Ammon's horn (tissue), 1 donor: ENCODE data around the gene TMEM145.

Experiments
- DNase-seq: peaks from one replicate; pipeline ENCODE4 v3.0.0-alpha.2; 2016; ENCODE audit warnings: low spot score

TMEM145 gene

GRCh38 chr19:42277821-42278451 is 35.2 kb upstream of the TMEM145 start:
- peak; percentile 10 for DNase-seq

- DNase-seq: peak; percentile 7
Measured at GRCh38 chr19:42278452-42279154, 34.5 kb upstream of the TMEM145 start.

- no peak for DNase-seq
Measured at GRCh38 chr19:42279155-42279901, 33.8 kb upstream of the TMEM145 start.

- peak; percentile 97 for DNase-seq
Measured at GRCh38 chr19:42279902-42280814, 33.0 kb upstream of the TMEM145 start.

- peak; percentile 66 for DNase-seq
Measured at GRCh38 chr19:42280815-42281145, 32.3 kb upstream of the TMEM145 start.

DNA sequence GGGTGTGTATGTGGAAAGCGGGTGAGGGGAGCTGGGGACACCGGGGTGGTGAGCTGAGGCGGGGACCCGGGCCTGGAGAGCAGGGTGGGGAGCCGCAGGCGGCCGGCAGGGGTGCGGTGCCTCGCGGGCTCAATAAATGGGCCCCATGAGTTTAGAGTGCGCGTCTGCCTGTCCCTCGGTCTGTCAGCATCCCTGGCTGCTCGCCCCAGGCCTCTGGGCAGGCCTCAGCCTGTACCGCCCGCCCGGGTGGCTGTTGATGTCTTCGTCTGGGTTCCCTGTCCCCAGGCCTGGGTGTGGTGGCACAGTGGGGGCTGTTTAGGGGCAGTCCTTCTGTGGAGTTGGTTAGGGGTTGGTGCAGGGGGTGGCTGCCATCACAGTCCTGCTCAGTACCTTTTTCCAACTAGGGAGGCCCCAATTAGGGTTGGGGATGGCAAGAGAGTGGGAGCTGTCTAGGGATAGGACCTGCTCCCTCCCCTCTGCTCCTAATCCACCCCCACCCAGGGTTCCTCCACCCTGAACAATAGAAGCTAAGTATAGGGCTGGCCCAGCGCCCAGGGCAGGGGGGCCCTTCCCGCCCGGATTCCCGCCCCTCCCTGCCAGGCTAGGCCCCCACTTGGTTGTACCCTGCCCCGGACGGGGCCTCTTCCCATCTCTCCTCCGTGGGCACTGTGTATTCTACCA is 31.8 kb upstream of the TMEM145 start:
- peak; percentile 78 for DNase-seq

GRCh38 chr19:42281827-42282762 is 31.0 kb upstream of the TMEM145 start:
- peak; percentile 18 for DNase-seq

- no peak for DNase-seq
Measured at GRCh38 chr19:42282819-42283187, 30.3 kb upstream of the TMEM145 start.

DNA sequence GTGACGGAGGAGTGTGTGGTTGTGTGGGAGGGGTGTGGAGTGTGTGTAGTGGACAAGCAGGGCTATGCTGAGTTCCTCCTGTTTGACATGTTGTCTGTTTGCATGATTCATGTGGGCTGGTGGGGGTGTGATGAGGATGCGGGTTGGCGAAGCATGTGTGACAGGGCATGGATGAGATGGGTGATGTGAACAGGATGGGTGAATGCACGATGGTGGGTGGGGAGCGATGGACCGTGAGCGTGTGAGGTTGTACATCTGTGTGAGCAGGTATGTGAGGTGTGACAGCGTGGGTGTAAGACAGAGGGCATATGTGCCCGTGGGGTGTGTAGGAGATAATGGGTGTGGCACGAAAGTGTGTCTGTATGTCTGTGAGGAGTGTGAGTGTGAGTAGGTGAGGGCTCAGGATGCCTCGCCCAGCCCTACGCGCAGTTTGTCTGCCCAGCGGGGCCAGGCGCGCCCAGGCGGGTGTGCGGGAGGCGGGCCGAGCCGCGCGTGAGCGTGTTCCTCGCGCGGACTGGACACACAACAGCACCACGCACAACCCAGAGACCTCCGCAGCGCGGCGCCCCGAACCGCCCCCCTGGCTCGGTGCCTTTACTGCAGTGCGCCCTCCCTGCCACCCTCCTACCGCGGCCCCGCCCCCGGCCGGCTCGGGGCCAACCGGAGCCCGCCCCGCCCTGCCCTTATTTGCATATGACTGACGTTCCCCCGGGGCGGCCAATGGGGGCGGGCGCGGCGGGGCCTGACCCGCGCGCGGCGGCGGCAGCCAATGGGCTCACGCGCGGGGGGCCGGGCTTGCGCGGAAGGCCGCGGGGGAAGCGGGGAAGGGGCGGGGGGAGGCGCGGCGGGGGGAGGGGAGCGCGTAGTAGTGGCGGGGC is 29.7 kb upstream of the TMEM145 start:
- peak; percentile 95 for DNase-seq

DNA sequence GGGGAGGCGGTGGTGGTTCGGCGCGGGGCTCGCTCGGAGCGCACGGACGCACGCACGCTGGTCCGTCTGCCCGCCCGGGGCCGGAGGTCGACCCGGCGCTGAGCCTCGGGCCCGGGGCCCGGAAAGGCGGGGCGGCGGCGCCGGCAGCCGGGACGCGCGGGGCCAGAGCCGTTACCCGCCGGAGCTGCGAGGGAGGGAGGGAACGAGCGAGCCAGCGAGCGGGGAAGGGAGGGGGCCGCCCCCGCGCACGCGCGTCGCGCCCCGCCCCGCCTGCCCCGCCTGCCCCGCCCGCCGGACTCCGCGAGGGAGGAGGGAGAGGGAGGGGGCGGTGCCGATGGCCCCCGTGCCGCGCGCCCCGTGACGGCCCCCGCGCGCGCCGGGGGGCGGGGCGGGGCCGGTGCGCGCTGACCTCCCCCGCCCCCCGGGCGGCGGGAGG is 29.0 kb upstream of the TMEM145 start:
- DNase-seq: peak; percentile 83

DNA sequence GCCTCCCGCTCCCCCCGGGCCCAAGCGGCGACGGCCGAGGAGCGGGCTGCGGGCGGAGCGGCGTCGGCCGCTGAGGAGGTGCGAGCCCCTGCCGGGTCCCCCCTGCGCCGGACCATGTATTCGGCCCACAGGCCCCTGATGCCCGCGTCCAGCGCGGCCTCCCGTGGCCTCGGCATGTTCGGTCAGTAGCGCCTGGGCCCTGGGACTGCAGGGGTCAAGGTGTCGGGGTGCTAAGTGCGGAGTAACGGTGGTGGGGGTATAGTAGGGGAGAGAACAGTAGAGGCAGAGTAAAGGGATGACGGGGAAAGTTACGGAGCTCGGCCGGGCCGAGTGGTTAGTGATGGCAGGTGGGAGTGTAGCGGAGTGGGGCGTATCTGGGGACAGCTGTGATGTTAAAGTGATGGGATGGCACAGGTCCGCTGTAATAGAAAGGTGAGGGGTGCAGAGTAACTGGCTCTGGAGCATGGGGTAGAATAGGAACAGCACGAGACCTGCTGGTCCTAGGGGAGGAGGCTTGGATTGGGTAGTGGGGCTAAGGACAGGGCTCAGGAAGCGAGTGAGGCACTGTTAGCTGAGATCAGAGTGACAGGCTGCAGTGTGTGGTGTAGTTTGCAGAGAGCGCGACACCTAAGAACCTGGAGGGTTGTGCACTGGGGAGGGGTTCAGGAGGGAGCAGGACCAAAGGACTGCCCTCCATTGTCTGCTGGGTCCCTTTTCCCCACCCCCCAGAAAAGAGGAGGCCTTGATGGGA is 28.3 kb upstream of the TMEM145 start:
- DNase-seq: no peak

DNA sequence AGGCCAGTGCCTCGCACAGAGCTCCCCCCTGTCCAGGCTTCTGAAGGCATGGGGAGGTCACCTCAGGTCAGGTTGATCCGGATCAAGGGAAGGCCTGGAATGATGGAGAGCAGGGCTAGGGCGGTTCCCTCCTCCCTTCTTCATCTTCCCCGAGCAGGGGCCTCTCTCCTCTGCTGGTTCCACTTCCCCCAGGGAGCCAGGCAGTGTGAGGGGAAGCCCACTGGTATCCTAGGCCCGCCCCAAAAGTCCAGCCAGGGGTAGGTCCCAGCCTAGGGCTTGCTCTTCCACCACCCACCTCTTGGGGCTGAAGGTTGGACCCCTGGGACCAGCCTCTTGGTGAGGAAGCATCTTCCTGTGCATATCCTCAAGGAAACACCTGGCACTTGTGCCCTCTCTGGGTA is 27.6 kb upstream of the TMEM145 start:
- DNase-seq: no peak

DNA sequence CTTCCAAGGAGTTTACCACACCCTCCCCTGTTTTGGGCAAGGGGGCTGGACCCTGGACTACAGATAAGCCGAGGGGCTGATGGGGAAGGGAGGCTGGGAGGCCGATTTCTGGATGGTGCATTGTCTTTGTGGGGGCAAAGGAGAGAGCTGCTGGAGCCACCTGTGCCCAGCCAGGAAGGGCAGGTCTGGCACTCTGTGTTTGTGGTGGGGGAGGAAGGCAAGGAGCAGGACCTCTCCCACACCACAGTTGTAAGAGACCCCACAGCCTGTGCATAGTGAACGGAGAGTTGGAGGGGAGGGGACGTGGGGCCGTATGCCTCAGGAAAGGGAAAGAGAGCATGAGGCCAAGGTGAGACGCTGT is 27.1 kb upstream of the TMEM145 start:
- DNase-seq: no peak

DNA sequence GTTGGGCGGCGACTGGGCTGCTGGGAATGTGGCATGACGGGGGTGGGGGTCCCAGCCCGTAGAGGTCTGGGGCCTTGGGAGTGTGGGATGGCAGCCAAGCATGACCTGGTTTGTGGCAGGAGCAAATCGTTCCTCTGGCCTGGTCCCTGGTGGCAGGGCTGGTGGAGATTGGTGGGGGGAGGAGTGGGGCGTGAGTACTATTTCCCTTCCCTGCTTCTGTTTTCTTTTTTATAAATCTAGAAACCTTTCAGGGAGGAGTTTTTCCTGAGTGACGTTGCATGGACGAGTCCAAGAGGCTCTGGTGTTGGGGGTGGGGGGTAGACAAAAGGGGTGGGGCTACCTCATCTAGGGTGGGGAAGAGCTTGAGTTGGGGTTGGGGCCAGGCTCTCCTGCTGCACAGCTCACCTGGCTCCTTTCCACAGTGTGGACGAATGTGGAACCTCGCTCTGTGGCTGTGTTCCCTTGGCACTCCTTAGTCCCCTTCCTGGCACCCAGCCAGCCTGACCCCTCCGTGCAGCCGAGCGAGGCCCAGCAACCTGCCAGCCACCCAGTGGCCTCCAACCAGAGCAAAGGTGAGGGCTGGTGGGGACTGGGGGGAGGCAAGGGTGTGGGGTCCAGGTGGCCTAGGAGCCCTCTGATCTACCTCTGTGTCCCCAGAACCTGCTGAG is 26.6 kb upstream of the TMEM145 start:
- DNase-seq: no peak

- no peak for DNase-seq
Measured at GRCh38 chr19:42287017-42287826, 25.9 kb upstream of the TMEM145 start.

DNA sequence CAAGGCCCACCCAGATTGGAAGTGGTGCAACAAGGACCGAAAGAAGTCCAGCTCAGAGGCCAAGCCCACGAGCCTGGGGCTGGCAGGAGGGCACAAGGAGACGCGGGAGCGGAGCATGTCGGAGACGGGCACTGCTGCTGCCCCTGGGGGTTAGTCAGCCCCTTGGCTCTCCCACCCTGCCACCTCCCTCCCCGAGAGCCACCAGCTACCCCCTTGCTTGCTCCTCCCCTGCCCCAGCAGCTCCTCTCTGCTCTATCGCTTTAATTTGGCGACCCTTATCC is 25.3 kb upstream of the TMEM145 start:
- DNase-seq: no peak

GRCh38 chr19:42288387-42288786 is 24.7 kb upstream of the TMEM145 start:
- DNase-seq: no peak
